RWPE1 (cell line): ENCODE results near the gene SYNPO.

ENCODE experiments used
- CTCF ChIA-PET: fragments of 350-600 bp; sonication (Branson Sonifier 250); formaldehyde crosslinking; extraction: SDS; loops from one replicate; lab custom pipeline; 2021; lab: Yijun Ruan, JAX
- POLR2A ChIA-PET: fragments of 400-600 bp; formaldehyde crosslinking; extraction: SDS; loops from one replicate; lab custom pipeline; 2020; ENCODE audit warnings: antibody characterized with exemption; ENCODE audit not compliant: low non-redundant PET; lab: Yijun Ruan, JAX
- DNase-seq: peaks from one replicate; pipeline ENCODE4 v3.0.0; 2012; ENCODE audit warnings: low spot score
- H3K27ac ChIP-seq: fragments of 450-650 bp; 2 replicates; pipeline ENCODE4 v1.5.1; 2017
- CTCF ChIP-seq: fragments of 450-650 bp; conservative IDR thresholded peaks from 2 replicates; pipeline ENCODE4 v1.5.1; 2017; ENCODE audit warnings: low read depth, mild to moderate bottlenecking

SYNPO gene

GRCh38 chr5:150671509-150672236 is 31.2 kb downstream of the SYNPO start:
- CTCF ChIA-PET = interaction anchor here (0.5 to 0.6 kb wide), 4 partner anchors 38 to 229 kb away, joined by 3 to 4 read pairs (median 3); no protein-coding TSS in a partner anchor
- POLR2A ChIA-PET = no interaction called here
- no peak overlapping the region for H3K27ac ChIP-seq
- no peak for DNase-seq
- no peak for TF ChIP-seq CTCF

GRCh38 chr5:150672237-150672883 is 31.9 kb downstream of the SYNPO start:
- ChIA-PET POLR2A (no interaction called here), CTCF (interaction anchor here (0.5 to 1.4 kb wide), 5 partner anchors 15 to 174 kb away, joined by 3 to 5 read pairs (median 3); partner anchors contain the start of gene RBM22)
- peak; percentile 65 for DNase-seq
- H3K27ac ChIP-seq = no peak overlapping the region
- TF ChIP-seq CTCF = no peak

- POLR2A ChIA-PET = no interaction called here
- no peak overlapping the region for H3K27ac ChIP-seq
- CTCF ChIA-PET = interaction anchor here (0.5 to 1.4 kb wide), 5 partner anchors 16 to 84 kb away, joined by 3 to 5 read pairs (median 3); partner anchors contain the start of gene RBM22
These were observed 32.4 kb downstream of the SYNPO start for GRCh38 chr5:150672884-150673275.

GRCh38 chr5:150674341-150674821 is 33.9 kb downstream of the SYNPO start:
- POLR2A ChIA-PET = no interaction called here
- H3K27ac ChIP-seq = peak overlapping the region; percentile 30
- TF ChIP-seq CTCF = no peak
- DNase-seq = no peak
- CTCF ChIA-PET = interaction anchor here (0.5 to 1.2 kb wide), 3 partner anchors 26 to 177 kb away, joined by 3 read pairs; partner anchors contain the start of genes IRGM and RBM22

More at GRCh38 chr5:150672884-150673275, 32.4 kb downstream of the SYNPO start:
- DNase-seq = no peak
- TF ChIP-seq CTCF = no peak

- no peak overlapping the region for H3K27ac ChIP-seq
- no peak for TF ChIP-seq CTCF
- CTCF ChIA-PET = no interaction called here
- DNase-seq = no peak
- POLR2A ChIA-PET = no interaction called here
These were observed 34.6 kb downstream of the SYNPO start for GRCh38 chr5:150675069-150675468.

GRCh38 chr5:150676578-150676977 is 36.1 kb downstream of the SYNPO start:
- H3K27ac ChIP-seq = no peak overlapping the region
- ChIA-PET CTCF (no interaction called here), POLR2A (interaction anchor here (0.7 kb wide), 1 partner anchor 11 kb away, joined by 7 read pairs; no protein-coding TSS in a partner anchor)
- TF ChIP-seq CTCF = no peak
- no peak for DNase-seq
